H9 (cell line): ENCODE results near the gene CDH4. TPM values are rescaled to one million over a fixed set of nuclear protein-coding genes. Genes with fewer than 3 reads are reported as not detected.

Experiments
- DNase-seq: peaks from one replicate; pipeline ENCODE4 v3.0.0-alpha.2; 2017
- H2AFZ ChIP-seq: one replicate; pipeline ENCODE4 v1.6.1; 2013; ENCODE audit warnings: mild to moderate bottlenecking, low read length, control low read depth, moderate library complexity
- H2AK5ac ChIP-seq: 2 replicates; pipeline ENCODE4 v1.6.1; 2013; ENCODE audit warnings: low read length, control low read depth, mixed read lengths; ENCODE audit not compliant: insufficient read length
- H2BK120ac ChIP-seq: one replicate; pipeline ENCODE4 v1.6.1; 2013; ENCODE audit warnings: low read depth, mild to moderate bottlenecking, low read length, control low read depth, inconsistent platforms; ENCODE audit not compliant: poor library complexity, severe bottlenecking
- H2BK12ac ChIP-seq: 2 replicates; pipeline ENCODE4 v1.6.1; 2013; ENCODE audit warnings: low read length, control low read depth, mixed read lengths, low read depth; ENCODE audit not compliant: insufficient read length
- H2BK15ac ChIP-seq: 2 replicates; pipeline ENCODE4 v1.6.1; 2013; ENCODE audit warnings: low read depth, low read length, control low read depth
- H2BK20ac ChIP-seq: one replicate; pipeline ENCODE4 v1.6.1; 2013; ENCODE audit warnings: low read depth, mild to moderate bottlenecking, low read length, control low read depth, inconsistent platforms; ENCODE audit not compliant: poor library complexity, severe bottlenecking
- H2BK5ac ChIP-seq: 2 replicates; pipeline ENCODE4 v1.6.1; 2013; ENCODE audit warnings: low read length, control low read depth, mixed read lengths; ENCODE audit not compliant: insufficient read length
- H3K14ac ChIP-seq: 2 replicates; pipeline ENCODE4 v1.6.1; 2013; ENCODE audit warnings: low read length, control low read depth; ENCODE audit not compliant: insufficient read depth
- H3K18ac ChIP-seq: 2 replicates; pipeline ENCODE4 v1.6.1; 2013; ENCODE audit warnings: low read depth, mild to moderate bottlenecking, mixed read lengths, low read length, control low read depth; ENCODE audit not compliant: insufficient read length
- H3K23ac ChIP-seq: 2 replicates; pipeline ENCODE4 v1.6.1; 2013; ENCODE audit warnings: low read length, control low read depth, mixed read lengths, low read depth; ENCODE audit not compliant: insufficient read length
- H3K23me2 ChIP-seq: 2 replicates; pipeline ENCODE4 v1.6.1; 2013; ENCODE audit warnings: low read depth, mild to moderate bottlenecking, mixed read lengths, low read length, control low read depth; ENCODE audit not compliant: insufficient read length, poor library complexity, severe bottlenecking
- H3K27ac ChIP-seq: 2 replicates; pipeline ENCODE4 v1.5.1; 2013; ENCODE audit warnings: low read length, control low read depth, mixed read lengths, low read depth; ENCODE audit not compliant: insufficient read length
- H3K27me3 ChIP-seq: 2 replicates; pipeline ENCODE4 v1.6.1; 2013; ENCODE audit warnings: low read length, control low read depth, inconsistent platforms; ENCODE audit not compliant: insufficient read depth
- H3K4ac ChIP-seq: 2 replicates; pipeline ENCODE4 v1.6.1; 2013; ENCODE audit warnings: low read depth, mild to moderate bottlenecking, control low read depth, inconsistent platforms, low read length, moderate library complexity
- H3K4me1 ChIP-seq: 2 replicates; pipeline ENCODE4 v1.6.1; 2013; ENCODE audit warnings: low read length, control low read depth, inconsistent platforms; ENCODE audit not compliant: insufficient read depth
- H3K4me2 ChIP-seq: 2 replicates; pipeline ENCODE4 v1.6.1; 2013; ENCODE audit warnings: low read length, control low read depth, mixed read lengths; ENCODE audit not compliant: insufficient read length, insufficient read depth
- H3K56ac ChIP-seq: 2 replicates; pipeline ENCODE4 v1.6.1; 2013; ENCODE audit warnings: low read depth, mild to moderate bottlenecking, mixed read lengths, low read length, control low read depth; ENCODE audit not compliant: insufficient read length
- H3K79me1 ChIP-seq: 2 replicates; pipeline ENCODE4 v1.6.1; 2013; ENCODE audit warnings: low read depth, mild to moderate bottlenecking, moderate library complexity, low read length, control low read depth, inconsistent platforms; ENCODE audit not compliant: insufficient read depth, poor library complexity, severe bottlenecking
- H3K79me2 ChIP-seq: 2 replicates; pipeline ENCODE4 v1.6.1; 2013; ENCODE audit warnings: low read length, control low read depth, inconsistent platforms; ENCODE audit not compliant: insufficient read depth
- H3K9ac ChIP-seq: 2 replicates; pipeline ENCODE4 v1.6.1; 2013; ENCODE audit warnings: low read length, control low read depth, mixed read lengths; ENCODE audit not compliant: insufficient read length; ENCODE audit errors: extremely low read depth
- H3K9me3 ChIP-seq: one replicate; pipeline ENCODE4 v1.6.1; 2013; ENCODE audit warnings: low read depth, low read length, inconsistent platforms; ENCODE audit not compliant: control insufficient read depth
- H3T11ph ChIP-seq: one replicate; pipeline ENCODE4 v1.6.1; 2013; ENCODE audit warnings: mild to moderate bottlenecking, low read length, control low read depth, inconsistent platforms
- H4K20me1 ChIP-seq: one replicate; pipeline ENCODE4 v1.6.1; 2013; ENCODE audit not compliant: control insufficient read depth, insufficient read length, insufficient read depth
- H4K5ac ChIP-seq: 2 replicates; pipeline ENCODE4 v1.6.1; 2013; ENCODE audit warnings: low read depth, mild to moderate bottlenecking, mixed read lengths, low read length, control low read depth; ENCODE audit not compliant: insufficient read length
- H4K8ac ChIP-seq: replicated peaks from 2 replicates; pipeline ENCODE4 v1.6.1; 2013; ENCODE audit warnings: low read length, control low read depth, mixed read lengths, low read depth; ENCODE audit not compliant: insufficient read length
- H4K91ac ChIP-seq: 2 replicates; pipeline ENCODE4 v1.6.1; 2013; ENCODE audit warnings: low read depth, mild to moderate bottlenecking, moderate library complexity, mixed read lengths, low read length, control low read depth; ENCODE audit not compliant: insufficient read length
- H3K27ac Mint-ChIP-seq, 3 experiments: 2 replicates in 2 of 3; 3 replicates in 1 of 3; pipeline ENCODE4 v1.8.0; 2020 to 2021; ENCODE audit warnings: mixed read lengths in 3 of 3, mild to moderate bottlenecking in 1 of 3, moderate library complexity in 1 of 3
- H3K27me3 Mint-ChIP-seq: 2 replicates; pipeline ENCODE4 v1.8.0; 2021; ENCODE audit warnings: low read depth, mild to moderate bottlenecking, moderate library complexity, mixed read lengths
- H3K36me3 Mint-ChIP-seq, 3 experiments: 2 replicates in 2 of 3; 3 replicates in 1 of 3; pipeline ENCODE4 v1.8.0; 2020 to 2021; ENCODE audit warnings: low read depth in 3 of 3, mixed read lengths in 3 of 3; ENCODE audit not compliant: insufficient read depth in 1 of 3
- H3K4me1 Mint-ChIP-seq, 2 experiments: 2 replicates each; pipeline ENCODE4 v1.8.0; 2020; ENCODE audit warnings: mixed read lengths in 2 of 2
- H3K4me3 Mint-ChIP-seq, 2 experiments: 2 replicates in 1 of 2; 3 replicates in 1 of 2; pipeline ENCODE4 v1.8.0; 2020 to 2021; ENCODE audit warnings: mild to moderate bottlenecking in 2 of 2, mixed read lengths in 2 of 2, moderate library complexity in 1 of 2
- H3K9me3 Mint-ChIP-seq, 2 experiments: 2 replicates in 1 of 2; 3 replicates in 1 of 2; pipeline ENCODE4 v1.8.0; 2020; ENCODE audit warnings: mild to moderate bottlenecking in 2 of 2, mixed read lengths in 2 of 2, moderate library complexity in 1 of 2
- CTCF ChIP-seq: fragments of 200-600 bp; sonication (generic); conservative IDR thresholded peaks from 3 replicates; pipeline ENCODE4 v1.8.0; 2021; ENCODE audit warnings: antibody characterized with exemption, mild to moderate bottlenecking
- WGBS: extraction: QIAGEN DNeasy Blood & Tissue Kit; methylation state at CpG from one replicate; pipeline ENCODE4 v1.1.7; 2013; ENCODE audit warnings: missing lambda C conversion rate, low lambda C conversion rate, mixed read lengths; ENCODE audit not compliant: insufficient read length; ENCODE audit errors: extremely low coverage; 5-methylcytosine and 5-hydroxymethylcytosine counted together
- total RNA-seq: library from RNA; stranded (reverse); gene quantifications from 2 replicates; pipeline ENCODE4 v1.2.1, GENCODE V29; 2021

The CDH4 gene
- total RNA-seq, 1 experiment from 2014 or later, result 3.0 TPM

GRCh38 chr20:61759286-61760065, 507.4 kb downstream of the CDH4 start:
- no peaks in the 10 kb centered on the region for H4K20me1 ChIP-seq
- H3K4me1 ChIP-seq, result peaks cover 1% of the 10 kb centered on the region; the same call in 1 of the 2 replicates
- no peaks in the 10 kb centered on the region; the same call in 1 of the 2 replicates for H3K27me3 ChIP-seq
- no peak overlapping the region for H2BK20ac ChIP-seq
- no peak overlapping the region for H4K8ac ChIP-seq
- H3K9me3 Mint-ChIP-seq, result no peaks in the 10 kb centered on the region
- H3K4ac ChIP-seq, result no peak overlapping the region
- no peak overlapping the region for H3T11ph ChIP-seq
- no peak overlapping the region for H3K14ac ChIP-seq
- no peaks in the 10 kb centered on the region for H3K23me2 ChIP-seq
- no peaks in the 10 kb centered on the region for H3K79me1 ChIP-seq
- H3K27me3 Mint-ChIP-seq, result peaks cover 29% of the 10 kb centered on the region
- H2BK5ac ChIP-seq, result no peak overlapping the region
- H2AK5ac ChIP-seq, result no peak overlapping the region
- H4K91ac ChIP-seq, result no peak overlapping the region
- H3K4me3 Mint-ChIP-seq, result no peak overlapping the region
- H3K18ac ChIP-seq, result no peak overlapping the region
- H3K23ac ChIP-seq, result no peak overlapping the region
- H3K79me2 ChIP-seq, result no peaks in the 10 kb centered on the region
- H4K5ac ChIP-seq, result no peak overlapping the region
- H2BK12ac ChIP-seq, result no peak overlapping the region
- TF ChIP-seq CTCF, result no peak
- H3K9ac ChIP-seq, result no peak overlapping the region
- DNase-seq, result no peak
- H2BK15ac ChIP-seq, result no peak overlapping the region
- WGBS, result no CpG with 5 or more reads among the region's 22 CpGs
- no peak overlapping the region for H3K56ac ChIP-seq
- H3K9me3 ChIP-seq, result no peaks in the 10 kb centered on the region
- no peak overlapping the region for H3K27ac Mint-ChIP-seq
- H2BK120ac ChIP-seq, result no peak overlapping the region
- no peak overlapping the region for H3K4me2 ChIP-seq
- H2AFZ ChIP-seq, result no peak overlapping the region
- no peaks in the 10 kb centered on the region for H3K36me3 Mint-ChIP-seq
- H3K4me1 Mint-ChIP-seq, result peaks cover 7 to 10% of the 10 kb centered on the region in 2 experiments
- no peak overlapping the region for H3K27ac ChIP-seq
